ENCODE data around the gene OXTR.

OXTR gene

GRCh38 chr3:8767256-8767666 is 2.2 kb downstream of the OXTR start:
- FAIRE-seq, result no peak

GRCh38 chr3:8766148-8766547 is 3.3 kb downstream of the OXTR start:
- no peak for FAIRE-seq

GRCh38 chr3:8765528-8765927 is 3.9 kb downstream of the OXTR start:
- no peak for FAIRE-seq

GRCh38 chr3:8764528-8764927 is 4.9 kb downstream of the OXTR start:
- no peak for FAIRE-seq

- no peak for FAIRE-seq
These were observed 6.6 kb downstream of the OXTR start for GRCh38 chr3:8762607-8763377.

GRCh38 chr3:8761866-8762265 is 7.5 kb downstream of the OXTR start:
- FAIRE-seq, result no peak

- FAIRE-seq, result no peak
These were observed 8.9 kb downstream of the OXTR start for GRCh38 chr3:8760506-8760905.

- no peak for FAIRE-seq
These were observed 9.3 kb downstream of the OXTR start for GRCh38 chr3:8760091-8760490.

GRCh38 chr3:8759038-8759707 is 10.2 kb downstream of the OXTR start:
- no peak for FAIRE-seq

- FAIRE-seq, result no peak
These were observed 11.6 kb downstream of the OXTR start for GRCh38 chr3:8757551-8758518.

GRCh38 chr3:8756671-8757070 is 12.7 kb downstream of the OXTR start:
- FAIRE-seq, result no peak

GRCh38 chr3:8755564-8756237 is 13.7 kb downstream of the OXTR start:
- no peak for FAIRE-seq

GRCh38 chr3:8755097-8755496 is 14.3 kb downstream of the OXTR start:
- no peak for FAIRE-seq

- no peak for FAIRE-seq
These were observed 16.6 kb downstream of the OXTR start for GRCh38 chr3:8752832-8753231.

GRCh38 chr3:8749316-8749715 is 20.1 kb downstream of the OXTR start:
- FAIRE-seq, result no peak

- FAIRE-seq, result no peak
These were observed 22.6 kb downstream of the OXTR start for GRCh38 chr3:8746780-8747345.

GRCh38 chr3:8745619-8746370 is 23.6 kb downstream of the OXTR start:
- FAIRE-seq, result no peak

- FAIRE-seq, result no peak
These were observed 25.5 kb downstream of the OXTR start for GRCh38 chr3:8743911-8744310.

GRCh38 chr3:8743021-8743601 is 26.3 kb downstream of the OXTR start:
- no peak for FAIRE-seq

GRCh38 chr3:8741581-8742261 is 27.7 kb downstream of the OXTR start:
- no peak for FAIRE-seq
